Fibroblast of skin of back (primary cell): ENCODE results near the gene MRTFA.
"Not testable (repeated sequence)": the region's sequence is repeated elsewhere in the genome, so short reads cannot be mapped to it uniquely, and the experiment has no call there.

Source experiments
- DNase-seq: peaks from one replicate; pipeline ENCODE4 v3.0.0-alpha.2; 2013

MRTFA gene

DNA sequence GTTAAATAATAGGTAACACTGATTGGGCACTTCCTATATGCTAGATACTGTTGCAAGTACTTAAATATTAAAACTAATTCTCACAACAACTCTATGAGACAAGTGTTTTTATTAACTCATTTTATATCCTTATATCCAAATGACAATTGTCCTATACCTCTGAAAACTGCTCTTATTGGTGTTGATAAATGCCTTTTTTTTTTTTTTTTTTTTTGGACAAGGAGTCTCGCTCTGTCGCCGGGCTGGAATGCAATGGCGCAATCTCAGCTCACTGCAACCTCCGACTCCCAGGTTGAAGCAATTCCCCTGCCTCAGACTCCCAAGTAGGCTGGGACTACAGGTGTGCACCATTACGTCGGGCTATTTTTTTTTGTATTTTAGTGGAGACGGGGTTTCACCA, 41.6 kb downstream of the MRTFA start:
- no peak for DNase-seq

DNA sequence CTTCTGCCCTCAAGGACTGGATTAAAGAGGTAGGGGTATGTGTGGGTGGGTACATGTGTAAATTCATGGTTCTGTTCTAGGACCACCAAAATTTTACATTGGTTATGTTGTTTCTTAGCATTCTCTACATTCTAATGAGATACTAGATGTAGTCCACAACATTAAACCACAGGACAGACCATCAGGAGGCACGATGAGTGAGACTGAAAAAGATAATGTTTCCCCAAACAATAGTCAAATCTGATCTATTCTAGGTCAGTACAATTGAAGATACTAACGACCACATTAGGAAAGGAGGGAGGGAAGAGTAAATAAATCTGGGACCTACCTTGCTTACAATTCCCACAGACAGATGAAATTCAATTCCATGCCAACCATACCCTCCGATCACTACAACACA, 42.2 kb downstream of the MRTFA start:
- no peak for DNase-seq

DNA sequence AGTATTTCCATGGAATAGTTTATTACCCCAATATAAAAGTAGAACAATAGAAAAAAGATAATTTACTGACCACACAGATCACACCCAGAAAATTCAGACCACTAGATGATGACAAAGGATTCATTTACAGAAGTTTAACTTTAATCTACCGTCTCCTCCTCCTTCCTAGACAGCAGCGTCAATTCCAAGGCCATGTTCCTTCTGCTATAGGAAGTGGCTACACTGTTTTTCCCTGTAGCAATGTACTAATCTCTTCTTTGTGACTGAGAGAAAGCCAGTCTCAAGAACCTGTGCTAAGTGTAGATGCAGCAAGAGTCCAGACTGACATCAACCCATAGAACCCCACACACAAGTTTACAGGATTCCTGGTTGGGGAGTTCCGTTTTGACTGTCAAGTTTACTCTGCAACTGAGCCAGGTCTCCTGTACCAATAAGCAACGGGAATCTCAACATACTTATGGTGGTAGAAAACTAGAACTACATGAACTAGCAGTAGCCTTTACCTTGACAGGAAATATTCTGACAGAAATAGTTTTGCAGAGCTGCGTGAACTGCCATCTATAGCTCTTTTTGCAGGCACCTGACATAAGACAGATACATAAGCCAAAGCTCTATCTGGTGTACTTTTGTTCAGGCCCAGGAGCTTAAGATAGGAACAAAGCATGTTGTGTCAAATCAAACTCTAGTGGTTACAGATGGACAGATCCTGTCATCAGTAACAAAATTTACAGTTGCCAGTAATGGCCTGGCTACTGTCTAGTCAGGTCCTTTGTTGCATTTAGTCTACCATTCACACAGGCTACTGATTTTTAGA, 42.9 kb downstream of the MRTFA start:
- DNase-seq: no peak

DNA sequence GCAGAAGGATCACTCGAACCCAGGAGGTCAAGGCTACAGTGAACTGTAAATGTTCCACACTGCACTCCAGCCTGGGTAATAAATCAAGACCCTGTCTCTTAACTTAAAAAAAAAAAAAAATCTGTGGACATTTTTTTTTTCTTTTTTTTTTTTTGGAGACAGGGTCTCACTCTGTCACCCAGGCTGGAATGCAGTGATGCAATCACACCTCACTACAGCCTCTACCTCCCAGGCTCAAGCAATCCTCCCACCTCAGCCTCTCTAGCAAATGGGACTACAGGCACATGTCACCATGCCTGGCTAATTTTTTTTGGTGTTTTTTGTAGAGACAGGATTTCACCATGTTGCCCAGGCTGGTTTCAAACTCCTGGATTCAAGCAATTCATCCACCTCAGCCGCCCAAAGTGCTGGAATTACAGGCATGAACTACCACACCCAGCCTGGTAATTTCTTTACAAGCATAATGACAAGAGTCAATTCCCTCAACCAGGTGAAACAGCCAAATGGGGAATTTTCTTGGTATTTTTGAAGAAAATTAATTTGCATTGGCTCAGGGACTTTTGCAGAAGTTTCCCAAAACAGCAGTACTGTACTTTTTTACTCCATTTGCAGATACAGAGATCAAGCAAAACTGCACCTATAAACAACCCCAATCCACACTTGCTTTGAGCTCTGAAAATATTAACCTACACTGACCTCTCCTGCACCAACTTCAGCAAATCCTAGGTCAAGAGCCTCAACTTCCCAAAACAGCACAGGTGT, 44.0 kb downstream of the MRTFA start:
- no peak for DNase-seq

DNA sequence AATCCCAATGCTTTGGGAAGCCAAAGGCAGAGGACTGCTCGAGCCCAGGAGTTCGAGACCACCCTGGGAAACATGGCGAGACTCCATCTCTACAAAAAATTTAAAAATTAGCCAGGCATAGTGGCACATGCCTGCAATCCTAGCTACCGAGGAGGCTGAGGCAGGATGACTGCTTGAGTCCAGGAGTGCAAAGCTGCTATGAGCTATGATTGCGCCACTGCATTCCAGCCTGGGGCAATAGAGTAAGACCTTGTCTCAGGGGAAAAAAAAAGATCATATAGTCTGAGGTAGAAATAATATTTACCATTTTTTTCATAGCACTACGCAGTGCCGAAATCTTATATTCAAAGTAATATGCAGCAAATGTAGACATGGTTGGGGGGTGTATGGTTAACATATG, 47.8 kb downstream of the MRTFA start:
- peak; percentile 78 for DNase-seq

DNA sequence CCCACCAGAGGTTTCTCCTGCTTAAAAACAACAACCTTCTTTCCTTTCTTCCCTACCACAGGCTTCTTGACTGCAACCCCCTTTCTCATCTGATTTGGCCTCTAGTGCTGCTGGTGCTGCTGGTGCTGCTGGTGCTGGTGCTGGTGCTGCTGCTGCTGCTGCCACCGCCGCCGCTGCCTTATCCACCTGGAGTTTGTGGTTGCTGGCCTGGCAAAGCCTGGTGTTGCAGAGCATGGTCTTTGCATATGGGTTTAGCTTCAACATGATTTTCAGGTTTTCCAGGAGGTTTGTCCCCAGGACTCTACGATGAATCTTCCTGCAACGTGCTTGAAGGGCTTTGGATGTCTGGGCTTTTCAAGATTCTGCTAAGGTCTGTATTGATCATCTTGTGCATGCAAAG, 49.7 kb downstream of the MRTFA start:
- no peak for DNase-seq

DNA sequence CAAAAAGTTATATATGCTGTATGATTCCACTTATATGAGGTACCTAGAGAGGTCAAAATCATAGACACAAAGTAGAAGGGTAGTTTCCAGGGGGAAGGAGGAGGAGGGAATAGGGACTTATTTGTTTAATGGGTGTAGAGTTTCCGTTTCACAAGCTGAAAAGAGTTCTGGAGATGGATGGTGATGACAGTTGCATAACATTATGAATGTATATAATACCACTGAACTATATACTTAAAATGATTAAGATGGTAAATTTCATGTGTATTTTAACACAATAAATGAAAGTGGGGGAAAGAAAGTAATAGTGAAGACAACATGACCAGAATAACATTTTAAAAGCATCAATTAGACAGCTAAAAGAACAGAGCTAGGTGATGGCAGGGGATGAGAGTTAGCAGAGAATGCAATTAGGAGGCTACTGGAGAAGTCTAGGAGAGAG, 51.2 kb downstream of the MRTFA start:
- no peak for DNase-seq

DNA sequence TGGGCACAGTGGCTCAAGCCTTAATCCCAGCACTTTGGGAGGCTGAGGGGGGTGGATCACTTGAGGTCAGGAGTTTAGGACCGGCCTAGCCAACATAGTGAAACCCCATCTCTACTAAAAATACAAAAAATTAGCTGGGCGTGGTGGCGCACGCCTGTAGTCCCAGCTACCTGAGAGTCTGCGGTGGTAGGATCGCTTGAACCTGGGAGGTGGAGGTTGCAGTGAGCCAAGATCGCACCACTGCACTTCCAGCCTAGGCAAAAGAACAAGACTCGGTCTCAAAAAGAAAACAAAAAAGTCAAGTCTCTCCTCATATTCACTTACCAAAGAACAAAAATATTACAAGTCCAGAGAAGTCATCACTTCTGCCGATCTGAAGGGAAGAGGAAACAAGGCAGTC, 51.8 kb downstream of the MRTFA start:
- DNase-seq: not testable (repeated sequence)

DNA sequence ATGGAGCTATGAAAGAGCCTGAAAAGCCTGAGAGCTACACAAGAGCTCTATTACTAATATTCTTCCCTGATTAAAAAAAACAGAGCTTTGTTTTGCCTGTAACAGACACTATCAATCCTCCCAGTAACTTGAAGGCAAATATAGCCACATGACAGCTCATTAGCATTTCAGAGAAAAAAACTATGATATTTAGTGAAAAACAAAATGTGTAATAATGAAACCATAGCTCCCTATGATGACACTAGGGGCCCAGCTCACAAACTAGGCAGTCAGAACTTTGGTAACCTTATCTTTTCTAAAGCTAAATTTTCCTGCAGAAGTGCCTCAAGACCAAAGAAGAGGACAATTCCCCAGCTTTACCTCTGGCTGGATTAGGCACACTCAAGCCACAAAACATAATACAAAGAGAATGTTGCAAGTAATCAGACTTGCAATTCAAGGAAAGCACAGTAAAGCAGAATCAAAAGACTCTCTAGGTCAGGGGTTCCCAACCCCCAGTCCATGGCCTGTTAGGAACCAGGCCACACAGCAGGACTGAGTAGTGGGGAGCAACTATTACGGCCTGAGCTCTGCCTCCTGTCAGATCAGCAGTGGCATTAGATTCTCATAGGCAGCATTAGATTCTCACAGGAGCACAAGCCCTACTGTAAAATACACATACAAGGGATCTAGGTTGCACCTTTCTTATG, 53.3 kb downstream of the MRTFA start:
- DNase-seq: no peak

DNA sequence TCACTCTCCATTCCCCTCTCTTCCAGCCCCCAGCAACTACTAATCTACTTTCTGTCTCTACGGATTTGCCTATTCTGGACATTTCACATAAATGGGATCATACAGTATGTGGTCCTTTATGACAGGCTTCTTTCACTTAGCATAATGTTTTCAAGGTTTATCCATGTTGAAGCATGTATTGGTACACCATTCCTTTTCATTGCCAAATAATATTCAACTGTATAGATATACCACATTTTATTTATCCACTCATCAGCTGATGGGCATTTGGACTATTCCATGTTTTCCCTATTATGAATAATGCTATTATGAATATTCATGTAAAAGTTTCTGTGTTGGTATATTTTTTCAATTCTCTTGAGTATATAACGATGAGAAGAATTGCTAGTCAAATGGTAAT, 54.5 kb downstream of the MRTFA start:
- DNase-seq: no peak

DNA sequence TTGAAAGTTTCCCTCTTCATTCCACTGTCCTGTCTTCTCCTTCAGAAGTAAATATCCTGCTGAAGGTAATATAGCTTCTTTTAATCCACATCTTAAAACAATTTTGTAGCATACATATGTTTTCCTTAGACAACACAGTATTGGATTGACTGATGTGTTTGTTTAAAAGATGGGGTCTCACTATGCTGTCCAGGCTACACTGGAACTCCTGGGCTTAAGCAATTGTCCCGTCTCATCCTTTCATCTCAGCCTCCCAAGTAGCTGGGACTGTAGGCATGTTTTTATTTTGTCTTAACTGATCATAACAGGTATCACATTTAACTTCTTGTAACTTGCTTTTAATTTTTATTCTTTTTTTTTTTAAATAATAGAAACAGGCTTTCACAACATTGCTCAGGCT, 55.9 kb downstream of the MRTFA start:
- no peak for DNase-seq

DNA sequence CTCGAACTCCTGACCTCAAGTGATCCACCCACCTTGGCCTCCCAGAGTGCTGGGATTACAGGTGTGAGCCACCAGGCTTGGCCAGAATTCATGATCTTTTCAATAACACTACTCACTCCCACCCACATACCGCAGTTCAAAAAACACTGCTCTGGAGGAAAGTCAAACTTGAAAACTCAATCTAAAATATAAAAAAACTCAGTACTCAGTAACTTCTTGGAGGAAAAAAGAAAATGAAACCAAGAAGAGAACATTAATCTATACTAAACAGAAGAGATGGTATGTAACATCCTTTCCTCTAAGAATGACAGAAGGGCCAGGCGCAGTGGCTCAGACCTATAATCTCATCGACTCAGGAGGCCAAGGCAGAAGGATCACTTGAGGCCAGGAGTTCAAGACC, 58.3 kb downstream of the MRTFA start:
- DNase-seq: no peak

DNA sequence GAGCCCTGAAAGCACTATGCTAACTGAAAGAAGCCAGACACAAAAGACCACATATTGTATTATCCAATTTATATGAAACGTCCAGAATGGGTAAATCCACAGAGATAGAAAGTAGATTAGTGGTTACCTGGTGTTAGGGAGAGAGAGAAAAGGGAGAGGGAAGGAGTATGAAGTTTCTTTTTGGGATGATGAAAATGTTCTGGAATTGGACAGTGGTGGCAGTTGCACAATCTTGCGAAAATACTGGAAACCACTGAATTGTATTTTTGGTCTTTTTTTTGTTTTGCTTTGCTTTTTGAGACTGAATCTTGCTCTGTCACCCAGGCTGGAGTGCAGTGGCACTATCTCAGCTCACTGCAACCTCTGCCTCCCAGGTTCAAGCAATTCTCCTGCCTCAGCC, 63.5 kb downstream of the MRTFA start:
- DNase-seq: no peak

DNA sequence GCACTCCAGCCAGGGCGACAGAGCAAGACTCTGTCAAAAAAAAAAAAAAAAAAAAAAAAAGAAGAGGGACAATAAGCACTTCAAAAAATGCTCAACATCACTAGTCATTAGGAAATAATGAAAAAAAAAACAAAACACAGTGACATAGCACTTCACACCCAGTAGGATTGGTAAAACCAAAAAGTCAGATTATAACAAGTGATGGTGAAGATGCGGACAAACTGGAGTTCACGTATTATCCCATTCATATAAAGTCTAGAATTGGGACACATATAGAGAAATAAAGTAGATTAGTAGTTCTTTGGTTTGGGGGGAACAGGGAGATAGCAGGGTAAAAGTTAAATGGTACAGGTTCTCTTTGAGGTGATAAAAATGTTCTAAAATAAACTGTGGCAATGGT, 64.6 kb downstream of the MRTFA start:
- DNase-seq: no peak

DNA sequence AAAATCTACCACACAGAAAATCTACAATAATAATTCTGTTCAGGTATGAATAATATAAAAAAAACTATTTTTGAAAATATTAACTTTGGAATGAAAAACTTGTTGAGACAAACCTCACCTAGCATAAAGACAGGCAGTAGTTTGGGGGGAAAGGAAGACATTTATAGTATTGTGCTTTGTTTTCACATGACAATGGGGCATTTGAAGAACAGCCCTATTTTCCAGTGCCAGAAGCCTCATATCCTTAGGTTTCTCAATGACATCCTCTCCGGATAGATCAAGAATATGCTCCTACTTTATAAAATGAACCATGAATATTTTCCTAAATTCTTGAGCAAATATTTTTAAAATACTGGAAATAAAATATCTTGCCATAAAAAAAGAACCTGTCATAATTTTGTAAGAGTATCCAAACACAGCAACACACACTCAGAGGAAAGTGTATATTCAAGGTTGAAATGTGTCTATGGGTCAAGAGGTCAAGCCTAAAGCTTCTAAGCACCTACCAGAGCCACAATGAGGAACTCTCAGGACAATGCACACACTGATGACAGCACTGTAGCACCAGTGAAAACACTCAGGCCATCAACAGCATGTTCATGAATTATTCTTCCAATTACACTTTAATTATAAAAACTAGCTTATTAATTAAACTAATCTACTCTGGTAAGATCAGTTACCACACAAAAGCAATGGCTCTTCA, 68.7 kb downstream of the MRTFA start:
- DNase-seq: no peak

DNA sequence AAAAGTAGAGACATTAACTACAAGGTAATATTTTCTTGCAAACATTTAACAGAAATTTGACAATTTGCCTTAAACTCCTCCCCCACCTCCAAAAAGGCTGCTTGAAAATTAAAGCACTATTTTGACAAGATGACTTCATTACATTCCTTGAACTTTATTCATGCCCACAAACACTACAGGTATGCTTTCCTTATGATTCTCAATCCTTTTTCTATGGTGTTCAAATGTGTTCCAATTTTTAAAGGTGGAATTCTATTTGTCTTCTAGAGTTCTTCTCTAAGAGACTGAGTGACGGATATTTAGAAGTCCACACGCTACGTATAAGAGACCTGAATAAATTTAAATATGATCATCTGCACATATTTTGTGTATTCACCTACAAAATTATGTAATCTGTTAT, 69.4 kb downstream of the MRTFA start:
- peak; percentile 62 for DNase-seq

DNA sequence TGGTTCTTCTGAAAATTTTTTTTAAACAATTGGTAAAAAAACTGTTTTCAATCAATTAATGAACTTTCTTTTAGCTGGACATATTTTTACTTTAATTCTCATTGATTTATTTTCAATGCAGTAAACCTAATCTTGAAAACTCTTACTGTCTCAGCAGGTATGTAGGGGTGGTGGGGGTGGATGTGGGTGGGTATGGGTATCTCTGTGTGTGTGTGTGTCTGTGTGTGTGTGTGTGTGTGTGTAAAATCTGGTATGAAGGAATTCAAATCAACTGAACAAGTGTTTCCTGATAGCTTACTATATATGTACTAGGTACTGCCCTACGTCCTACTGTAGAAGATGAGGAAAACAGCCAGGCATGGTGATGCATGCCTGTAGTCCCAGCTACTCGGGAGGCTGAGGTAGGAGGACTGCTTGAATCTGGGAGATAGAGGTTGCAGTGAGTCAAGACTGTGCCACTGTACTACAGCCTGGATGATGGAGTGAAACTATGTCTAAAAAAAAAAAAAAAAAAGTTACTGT, 75.5 kb downstream of the MRTFA start:
- no peak for DNase-seq

DNA sequence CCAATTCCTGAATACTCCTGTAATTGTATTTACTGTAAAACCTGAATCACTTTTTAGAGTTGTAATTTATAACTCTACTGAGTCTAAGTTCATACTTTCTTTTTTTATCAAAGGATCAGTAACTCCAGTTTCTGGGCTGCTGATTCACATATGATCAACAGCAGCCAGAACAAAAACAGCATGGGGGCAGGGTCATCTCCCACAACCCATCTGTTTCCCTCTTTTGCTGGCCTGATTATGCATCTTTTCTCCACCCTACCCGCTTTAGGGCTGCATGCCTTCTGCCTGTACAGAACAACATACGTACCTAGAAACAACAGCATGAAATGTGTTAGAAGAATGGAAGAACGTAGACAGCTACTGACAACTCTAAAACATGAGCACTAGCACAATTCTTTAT, 76.0 kb downstream of the MRTFA start:
- peak; percentile 50 for DNase-seq

DNA sequence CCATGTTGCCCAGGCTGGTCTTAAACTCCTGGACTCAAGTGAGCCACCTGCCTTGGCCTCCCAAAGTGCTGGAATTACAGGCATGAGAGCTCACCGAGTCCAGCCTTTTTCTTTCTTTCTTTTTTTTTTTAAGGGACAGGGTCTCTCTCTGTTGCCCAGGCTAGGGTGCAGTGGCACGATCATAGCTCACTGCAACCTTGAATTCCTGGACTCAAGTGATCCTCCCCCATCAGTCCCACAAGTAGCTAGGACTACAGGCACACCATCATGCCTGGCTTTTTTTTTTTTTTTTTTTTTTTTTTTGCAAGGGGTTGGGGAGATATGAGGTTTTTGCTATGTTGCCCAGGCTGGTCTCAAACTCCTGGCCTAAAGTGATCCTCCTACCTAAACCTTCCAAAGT, 78.5 kb downstream of the MRTFA start:
- DNase-seq: no peak

DNA sequence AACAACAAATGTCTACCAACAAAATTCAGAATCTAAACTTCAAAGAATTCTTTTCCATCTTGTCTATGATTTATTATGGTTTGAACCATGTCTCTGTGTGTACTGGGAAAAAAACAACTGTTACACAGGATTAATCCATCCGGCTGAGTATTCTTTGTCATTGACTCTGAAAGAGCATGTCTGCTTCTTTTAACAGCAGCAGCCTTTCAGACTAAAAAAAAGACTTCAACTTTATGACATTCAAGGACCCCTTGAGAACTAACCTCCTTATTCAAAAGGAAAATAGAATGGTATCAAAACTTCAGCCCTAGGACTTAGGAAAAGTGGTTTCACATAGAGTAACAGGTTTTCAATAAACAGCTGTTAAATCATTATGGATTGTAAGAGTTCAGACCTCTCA, 79.9 kb downstream of the MRTFA start:
- no peak for DNase-seq

DNA sequence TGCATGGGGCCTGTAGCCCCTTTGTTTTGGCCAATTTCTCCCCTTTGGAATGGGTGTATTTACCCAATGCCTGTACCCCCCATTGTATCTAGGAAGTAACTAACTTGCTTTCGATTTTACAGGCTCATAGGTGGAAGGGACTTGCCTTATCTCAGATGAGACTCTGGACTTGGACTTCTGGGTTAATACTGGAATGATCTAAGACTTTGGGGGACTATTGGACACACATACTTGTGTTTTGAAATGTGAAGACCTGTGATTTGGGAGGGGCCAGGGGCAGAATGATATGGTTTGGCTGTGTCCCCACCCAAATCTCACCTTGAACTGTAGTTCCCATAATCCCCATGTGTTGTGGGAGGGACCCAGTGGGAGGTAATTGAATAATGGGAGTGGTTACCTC, 82.5 kb downstream of the MRTFA start:
- DNase-seq: not testable (repeated sequence)

DNA sequence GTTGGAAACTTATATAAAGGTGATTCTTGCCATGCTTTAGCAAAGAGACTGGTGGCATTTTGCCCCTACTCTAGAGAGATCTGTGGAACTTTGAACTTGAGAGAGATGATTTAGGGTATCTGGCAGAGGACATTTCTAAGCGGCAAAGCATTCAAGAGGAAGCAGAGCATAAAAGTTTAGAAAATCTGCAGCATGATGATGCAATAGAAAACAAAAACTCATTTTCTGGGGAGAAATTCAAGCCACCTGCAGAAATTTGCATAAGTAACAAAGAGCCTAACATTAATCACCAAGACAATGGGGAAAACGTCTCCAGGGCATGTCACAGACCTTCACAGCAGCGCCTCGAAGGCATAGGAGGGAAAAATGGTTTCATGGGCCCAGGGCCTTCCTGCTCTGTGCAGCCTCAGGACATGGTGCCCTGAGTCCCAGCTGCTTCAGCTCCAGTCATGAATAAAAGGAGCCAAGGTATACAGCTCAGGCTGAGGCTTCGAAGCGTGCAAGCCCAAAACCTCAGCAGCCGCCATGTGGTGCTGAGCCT, 83.4 kb downstream of the MRTFA start:
- no peak for DNase-seq
